Measurements from ENCODE around the gene BABAM2. TPM values are rescaled to one million over a fixed set of nuclear protein-coding genes. Genes with fewer than 3 reads are reported as not detected.

The BABAM2 gene
- total RNA-seq, 1 experiment from 2014 or later, result 58.8 TPM

DNA sequence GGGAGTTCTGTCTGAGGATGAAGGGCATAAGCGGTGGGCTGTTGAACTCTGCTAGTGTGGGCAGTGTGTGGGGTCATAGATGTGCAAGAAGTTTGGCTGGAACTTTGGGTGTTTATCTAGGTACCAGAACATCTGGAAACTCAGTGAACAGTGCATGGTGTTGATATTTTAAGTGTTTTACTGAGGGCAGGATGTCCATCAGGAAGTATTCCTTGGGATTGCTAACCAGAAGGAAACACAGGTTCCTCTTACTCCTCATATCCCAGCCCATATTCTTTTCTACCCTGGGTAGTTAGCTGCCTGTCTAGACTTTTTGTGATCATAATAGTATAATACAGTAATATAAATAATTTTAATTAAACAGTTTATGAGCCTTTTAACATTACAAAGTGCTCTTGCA, 15.5 kb downstream of the BABAM2 start:
- DNase-seq (ENCODE audit: extremely low read depth, low read depth), result no peak

DNA sequence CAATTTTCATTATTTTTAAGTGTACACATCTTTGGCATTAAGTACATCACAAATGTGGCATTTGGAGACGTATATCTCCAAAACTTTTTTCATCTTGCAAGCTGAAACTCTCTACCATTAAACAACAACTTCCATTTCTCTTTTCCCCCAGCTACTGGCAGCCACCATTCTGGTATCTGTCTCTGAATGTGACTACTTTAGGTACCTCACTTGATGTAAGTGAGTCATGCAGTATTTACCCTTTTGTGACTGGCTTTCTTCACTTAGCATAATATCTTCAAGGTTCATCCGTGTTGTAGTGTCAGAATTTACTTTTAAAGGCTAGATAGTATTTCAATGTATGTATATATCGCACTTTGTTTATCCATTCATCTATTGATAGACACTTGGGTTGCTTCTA, 17.0 kb downstream of the BABAM2 start:
- no peak for DNase-seq (ENCODE audit: extremely low read depth, low read depth)

DNA sequence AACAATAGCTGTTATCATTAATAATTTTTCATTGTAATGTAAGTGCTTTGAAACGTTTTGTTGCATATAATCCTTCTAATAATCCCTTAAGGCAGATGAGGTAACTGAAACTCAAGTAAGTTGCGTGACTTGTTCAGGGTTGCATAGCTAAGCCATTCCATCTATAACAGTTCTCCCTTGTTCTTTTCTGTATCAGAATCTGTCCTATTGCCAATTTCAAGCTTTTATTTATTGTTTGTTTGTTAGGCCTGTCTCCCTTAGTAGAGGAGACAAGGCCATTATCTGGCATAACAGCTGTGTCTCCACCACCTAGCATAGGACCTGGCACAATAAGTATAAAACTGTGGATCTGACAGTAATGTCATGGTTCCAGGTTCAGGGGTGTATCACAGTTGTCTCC, 19.4 kb downstream of the BABAM2 start:
- DNase-seq (ENCODE audit: extremely low read depth, low read depth), result no peak

DNA sequence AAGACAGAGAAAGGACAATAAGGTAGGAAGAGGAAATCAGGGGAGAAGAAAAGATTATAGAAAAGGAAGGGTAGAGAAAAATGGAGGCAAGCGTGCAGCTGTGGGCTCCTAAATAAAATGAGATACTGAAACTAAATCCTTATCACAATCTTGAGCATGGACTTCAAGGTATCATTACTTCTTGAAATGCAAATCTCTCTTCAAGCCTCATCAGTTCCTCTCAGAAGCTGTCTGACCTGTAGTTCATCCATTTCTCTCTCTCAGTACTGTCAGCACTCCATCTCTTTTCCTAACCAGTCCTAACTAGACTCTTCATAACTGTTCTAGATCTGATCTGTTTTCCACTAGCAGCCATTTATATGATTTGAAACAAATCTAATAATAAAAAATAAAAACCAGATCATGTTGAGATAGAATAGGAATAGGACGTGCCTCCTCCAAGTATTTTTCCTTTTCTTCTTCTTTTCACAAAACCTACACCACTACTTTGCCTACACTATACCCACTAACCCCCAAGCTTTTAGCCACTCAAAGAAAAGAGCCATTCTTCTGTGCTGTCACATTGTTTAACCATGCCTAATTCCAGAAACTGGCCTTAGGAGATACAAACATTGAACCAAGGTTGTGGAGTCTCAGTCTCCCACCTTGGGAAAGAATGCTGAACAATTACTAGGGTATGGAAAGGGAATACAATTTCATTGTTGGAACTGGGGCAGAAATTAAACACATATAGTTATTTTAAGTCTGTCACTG, 21.1 kb downstream of the BABAM2 start:
- no peak for DNase-seq (ENCODE audit: extremely low read depth, low read depth)

DNA sequence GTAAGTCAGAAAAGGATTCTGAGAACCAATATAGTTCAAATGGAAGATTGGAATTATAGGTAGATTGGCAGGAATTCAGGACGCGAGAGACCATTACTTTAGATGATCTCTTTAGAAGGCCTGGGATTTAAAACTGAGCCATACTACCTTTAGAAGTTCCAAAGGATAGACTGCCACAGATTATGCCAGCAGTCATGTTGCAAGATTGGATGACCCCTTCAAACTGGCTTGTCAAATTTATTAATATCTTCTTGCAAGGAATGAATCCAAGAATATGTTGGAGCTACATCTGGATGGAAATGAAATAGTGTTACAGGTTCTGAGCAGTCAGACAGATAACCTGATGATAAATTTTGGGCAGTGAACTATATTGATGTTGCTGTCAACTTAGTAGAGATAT, 22.0 kb downstream of the BABAM2 start:
- no peak for DNase-seq (ENCODE audit: extremely low read depth, low read depth)

DNA sequence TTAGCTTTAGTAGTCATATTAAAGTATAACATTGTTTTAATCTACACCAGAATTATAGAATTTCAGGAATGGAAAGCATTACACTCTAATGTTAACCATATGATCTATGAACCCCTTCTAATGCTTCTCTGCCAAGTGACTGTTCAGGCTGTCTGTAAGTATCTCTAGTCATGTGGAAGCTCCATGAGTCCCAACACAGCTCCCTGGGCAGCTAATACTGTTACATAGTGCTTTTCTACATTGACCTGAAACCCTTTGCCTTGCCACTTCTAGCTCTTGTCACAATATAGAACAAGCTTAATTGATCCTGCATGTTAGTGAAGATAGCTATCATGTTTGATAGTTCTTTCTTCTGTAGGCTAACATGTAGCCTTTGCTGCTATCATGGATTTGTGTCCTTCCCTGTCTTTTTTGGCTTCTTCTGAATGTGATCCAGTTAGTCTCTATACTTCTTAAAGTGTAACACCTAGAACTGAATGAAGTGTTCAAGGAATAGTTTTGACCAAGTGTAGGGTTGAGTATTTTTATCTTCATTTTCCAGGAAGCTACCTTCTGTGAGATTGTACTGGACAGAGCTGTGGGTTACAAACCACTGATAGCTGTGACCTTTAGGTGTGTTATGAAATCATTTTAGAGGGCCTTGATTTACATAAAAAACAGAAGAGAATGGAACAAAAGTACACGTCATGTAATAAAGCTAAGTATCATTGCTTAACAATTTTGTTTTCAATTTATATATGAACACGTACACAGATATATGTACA, 23.7 kb downstream of the BABAM2 start:
- DNase-seq (ENCODE audit: extremely low read depth, low read depth), result no peak

DNA sequence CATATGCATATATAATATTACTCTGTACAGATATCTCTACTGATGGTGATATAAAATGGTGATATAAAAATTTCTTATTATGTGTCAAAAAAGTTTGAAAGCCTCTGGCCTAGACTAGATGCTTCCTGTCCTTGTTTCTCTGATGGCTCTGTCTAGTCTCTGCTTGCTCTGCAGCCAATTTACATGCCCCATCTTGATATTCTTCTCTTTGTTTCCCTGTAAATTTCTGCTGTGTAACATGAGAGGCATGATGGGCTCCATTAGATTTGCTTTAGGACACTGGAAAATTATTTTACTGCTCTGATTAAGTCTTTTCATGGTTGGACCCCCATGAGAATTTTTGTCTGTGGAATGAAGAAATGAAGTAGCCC, 24.3 kb downstream of the BABAM2 start:
- DNase-seq (ENCODE audit: extremely low read depth, low read depth), result no peak

DNA sequence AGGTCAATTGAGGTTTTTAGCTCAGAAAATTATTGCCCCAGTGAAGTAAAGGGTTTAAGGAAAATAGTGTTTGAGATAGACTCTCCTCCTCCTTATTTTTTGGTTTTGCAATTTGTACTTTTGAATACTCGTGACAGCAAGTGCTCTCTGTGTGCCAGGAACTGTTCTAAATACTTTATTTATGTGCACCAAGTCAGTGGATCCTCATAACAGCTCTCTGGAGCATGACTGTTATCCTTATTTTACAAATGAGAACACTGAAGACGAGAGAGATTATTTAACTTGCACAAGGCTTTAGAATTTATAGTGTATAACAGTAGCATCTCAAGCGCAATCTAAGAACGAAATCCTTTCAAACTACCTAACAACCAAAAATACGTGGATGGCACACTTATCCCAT, 24.7 kb downstream of the BABAM2 start:
- no peak for DNase-seq (ENCODE audit: extremely low read depth, low read depth)

DNA sequence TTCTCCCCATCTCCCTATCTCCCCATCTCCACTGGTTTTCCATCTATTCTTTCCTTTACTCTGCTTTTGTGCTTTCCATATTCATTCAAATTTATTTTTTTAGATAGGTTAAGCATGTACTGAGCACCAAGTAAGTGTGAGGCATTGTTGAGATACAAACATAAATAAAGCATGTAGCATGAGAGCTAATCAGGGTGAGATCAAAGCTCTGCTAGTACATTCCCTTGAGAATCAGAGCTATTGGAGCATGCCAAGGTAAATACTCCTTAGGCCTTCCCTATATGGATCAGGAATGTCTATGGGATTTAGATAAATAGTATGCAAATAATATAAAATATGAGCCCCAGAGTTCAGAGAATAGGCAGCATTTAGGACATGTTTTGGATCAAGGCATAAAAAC, 25.3 kb downstream of the BABAM2 start:
- no peak for DNase-seq (ENCODE audit: extremely low read depth, low read depth)

DNA sequence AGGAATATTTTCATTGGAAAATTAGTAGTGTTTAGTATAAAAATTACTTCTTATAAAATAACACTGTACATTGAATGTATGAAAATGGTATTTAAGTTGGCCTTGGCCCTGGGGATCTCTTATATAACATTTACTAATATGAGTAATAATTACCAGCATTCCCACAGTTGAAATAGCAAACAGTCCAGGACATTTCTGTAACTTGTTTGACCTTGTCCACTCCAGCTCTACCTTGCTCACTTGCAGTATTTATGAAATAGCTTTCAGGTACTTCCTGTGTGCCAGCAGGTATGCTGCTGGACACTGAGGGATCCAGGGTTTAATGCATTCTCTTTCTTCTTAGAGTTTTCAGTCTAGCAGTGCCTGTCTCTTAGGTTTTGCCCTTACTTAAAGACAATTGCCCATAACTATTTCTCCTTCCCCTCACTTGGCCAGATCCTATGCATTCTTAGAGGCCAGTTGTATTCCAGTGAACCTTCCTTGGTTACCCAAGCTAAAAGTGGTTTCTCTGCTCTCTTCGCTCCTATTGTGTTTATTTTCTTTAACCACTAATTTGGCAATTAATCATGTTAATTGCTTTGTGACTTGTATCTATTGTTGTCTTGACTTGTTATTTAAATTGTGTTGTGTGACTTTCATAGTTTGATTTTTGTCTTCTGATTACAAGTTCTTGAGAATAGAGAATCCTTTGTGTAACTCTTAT, 25.9 kb downstream of the BABAM2 start:
- no peak for DNase-seq (ENCODE audit: extremely low read depth, low read depth)

DNA sequence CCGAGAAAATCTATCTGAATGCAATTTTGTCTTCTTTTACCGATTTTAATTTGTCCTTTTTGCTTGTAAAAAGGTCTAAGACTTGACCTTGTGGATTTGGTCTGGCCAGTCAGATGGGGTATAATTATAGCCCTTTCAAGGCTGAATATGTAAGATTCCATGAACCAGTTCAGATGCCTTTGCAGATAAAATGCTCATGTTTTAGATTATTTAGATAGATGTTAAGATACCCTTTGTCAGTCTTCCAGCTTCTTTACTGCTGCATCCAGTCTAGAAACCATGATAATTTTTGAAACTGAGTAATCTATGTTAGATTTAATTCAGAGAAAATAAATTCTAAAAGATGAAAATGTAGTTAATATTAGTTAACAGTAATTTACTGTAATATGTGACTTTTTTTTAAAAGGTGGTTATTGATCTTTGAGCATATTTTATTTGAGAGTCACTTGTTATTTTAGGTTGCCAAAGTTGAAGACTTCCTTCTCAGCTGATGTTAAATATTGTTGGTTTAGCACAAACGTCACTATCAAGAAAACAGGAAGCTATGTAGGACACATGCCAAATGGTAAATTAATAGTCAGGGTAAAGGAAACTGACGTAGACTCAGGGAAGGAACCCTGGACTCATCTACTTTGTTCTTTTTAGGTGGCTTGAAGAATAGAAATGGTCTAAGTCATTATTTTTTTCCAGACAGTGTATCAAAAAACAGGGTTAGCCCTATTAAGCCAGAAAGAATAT, 29.8 kb downstream of the BABAM2 start:
- DNase-seq (ENCODE audit: extremely low read depth, low read depth), result peak; percentile 54

DNA sequence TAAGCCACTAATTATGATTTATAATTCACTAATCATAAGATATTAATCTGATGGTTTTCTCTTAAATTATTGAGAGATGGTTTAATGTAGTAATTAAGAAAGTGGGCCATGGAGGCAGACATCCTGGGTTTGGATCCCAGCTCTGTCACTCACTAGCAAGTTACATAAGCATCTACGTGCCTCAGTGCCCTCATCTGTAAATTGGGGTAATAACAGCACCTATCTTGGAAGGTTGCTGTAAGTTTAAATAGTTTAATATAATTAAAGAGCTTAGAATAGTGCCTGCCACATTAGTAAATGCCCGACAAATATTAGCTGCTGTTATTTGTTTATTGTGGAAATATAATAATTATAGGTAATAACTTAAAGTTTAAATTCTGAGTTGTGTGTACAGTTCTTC, 30.9 kb downstream of the BABAM2 start:
- no peak for DNase-seq (ENCODE audit: extremely low read depth, low read depth)

DNA sequence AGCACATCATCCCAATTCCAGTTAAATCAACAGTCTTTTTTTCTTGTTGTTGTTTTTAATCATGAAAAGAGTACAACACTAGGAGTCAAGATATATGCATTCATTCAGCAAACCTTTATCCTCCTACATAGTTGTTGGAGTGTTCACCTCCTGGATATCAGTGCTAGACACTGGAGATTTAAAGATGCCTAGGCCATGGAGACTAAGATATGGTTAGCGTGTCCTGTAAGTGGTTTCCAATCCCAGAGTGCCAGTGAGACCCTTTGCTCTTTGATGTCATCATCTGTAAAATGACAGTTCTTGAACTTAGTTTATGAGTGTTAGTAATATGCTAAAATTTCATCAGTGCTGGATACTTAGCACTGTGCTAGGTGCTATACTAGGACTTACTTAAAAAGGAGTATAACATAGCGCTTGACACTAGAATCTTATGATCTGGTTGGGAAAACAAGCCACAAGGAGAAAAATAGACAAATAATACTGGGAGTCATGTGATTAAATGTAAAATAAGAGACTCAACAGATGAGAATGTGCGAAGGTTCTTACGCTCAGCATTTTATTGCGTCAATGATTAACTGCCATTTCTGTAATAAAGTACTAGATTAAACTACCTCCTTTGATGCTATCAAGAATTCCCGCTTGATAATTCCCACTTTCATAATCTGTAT, 31.5 kb downstream of the BABAM2 start:
- no peak for DNase-seq (ENCODE audit: extremely low read depth, low read depth)

DNA sequence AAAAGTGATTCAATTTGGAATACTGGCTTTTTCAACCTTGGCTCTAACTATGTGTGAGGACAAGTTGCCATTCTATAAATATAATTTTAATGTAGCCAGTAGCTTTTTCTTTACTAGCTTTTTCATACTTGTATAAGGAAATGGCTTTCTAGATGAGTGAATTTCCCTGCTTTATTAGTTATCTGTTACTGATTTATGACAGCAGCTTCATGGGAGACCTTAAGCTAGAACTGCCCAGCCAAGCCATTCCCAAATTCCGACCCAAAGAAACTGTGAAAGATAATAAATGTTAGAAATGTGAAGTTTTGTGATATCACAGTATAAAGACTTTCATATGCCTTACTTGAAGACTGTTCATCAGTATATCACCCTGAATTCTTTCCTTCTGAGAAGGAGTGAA, 32.3 kb downstream of the BABAM2 start:
- no peak for DNase-seq (ENCODE audit: extremely low read depth, low read depth)

DNA sequence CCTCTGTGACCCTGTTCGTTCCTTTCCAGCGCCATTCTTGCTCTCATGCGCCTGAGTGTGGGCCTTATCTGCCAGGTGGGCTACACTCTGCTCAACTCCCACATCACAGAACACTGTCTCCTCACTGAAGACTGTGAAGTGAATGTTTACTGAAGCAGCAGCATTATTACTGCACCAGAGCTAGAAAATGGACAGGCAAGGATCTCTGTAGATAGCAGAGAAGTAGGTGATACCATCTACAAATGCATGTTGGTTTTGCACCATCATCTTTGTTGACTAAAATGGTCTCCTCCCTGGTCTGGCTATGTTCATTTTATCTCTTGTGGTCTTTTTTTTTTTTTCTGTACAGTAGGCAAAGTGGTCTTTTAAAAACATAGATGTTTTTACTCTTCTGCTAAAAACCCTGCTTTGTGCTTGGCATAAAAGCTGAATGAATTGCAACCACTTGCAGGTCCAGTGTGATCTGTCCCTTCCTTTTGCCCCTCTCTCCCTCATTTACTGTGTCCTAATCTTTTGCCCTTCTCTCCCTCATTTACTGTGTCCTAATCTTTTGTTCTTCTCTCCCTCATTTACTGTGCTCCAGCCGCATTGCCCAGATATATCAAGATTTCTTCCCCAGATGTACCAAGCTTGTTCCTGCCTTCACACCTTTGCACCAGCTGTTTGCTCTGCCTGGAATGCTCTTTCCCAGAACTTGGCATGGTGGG, 35.4 kb downstream of the BABAM2 start:
- no peak for DNase-seq (ENCODE audit: extremely low read depth, low read depth)

DNA sequence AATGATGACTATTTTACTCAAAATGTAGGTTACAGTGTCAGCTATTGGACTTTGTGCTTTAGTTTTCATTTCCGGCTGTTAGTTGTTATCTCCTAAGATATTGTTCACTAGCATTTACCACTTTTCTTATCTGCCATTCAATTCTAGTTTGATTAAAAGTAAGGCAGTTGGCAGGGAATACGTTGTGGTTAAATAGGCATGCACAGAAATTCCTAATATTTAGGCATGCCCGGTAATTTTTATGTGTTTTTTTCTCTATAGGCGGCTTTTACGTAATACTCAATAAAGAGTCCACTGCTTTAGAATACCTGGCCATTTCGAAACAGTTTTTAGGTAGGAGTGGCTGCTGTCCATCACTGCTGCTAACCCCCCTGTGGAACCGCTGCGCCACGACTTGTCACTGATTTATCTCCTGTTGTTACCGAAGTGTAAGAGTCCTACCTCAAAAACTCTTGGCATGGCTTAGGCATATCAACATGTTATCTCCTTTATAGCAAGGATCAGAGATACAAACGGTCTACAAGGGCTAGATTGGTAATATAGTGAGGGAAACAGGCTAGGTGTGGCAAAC, 39.5 kb downstream of the BABAM2 start:
- no peak for DNase-seq (ENCODE audit: extremely low read depth, low read depth)

DNA sequence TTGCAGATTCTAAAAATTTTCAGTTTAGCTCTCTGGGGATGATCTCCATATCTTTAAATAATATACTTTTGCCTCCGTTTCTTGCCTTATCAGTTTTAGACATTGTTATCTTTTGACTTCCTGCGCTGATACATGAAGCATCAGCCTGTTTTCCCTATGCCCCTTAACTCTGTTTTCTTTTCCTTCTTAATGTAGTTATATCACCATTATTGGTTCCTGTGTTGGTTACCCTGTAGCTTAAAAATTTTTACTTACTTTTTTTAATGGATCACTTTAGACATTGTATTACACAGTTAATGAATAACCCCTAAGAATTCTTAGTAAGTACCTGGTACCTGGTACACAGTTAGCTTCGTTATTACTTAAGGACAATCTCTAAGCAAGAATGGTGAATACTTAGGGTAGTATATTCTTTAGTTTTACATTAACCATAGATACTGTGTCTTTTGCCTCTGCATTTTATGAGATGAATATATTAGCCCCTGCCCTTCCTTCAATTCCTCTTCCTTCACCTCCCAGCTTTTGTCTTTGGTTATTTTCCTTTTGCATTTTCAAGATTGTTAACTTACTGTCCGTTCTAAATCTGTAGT, 40.9 kb downstream of the BABAM2 start:
- DNase-seq (ENCODE audit: extremely low read depth, low read depth), result no peak

DNA sequence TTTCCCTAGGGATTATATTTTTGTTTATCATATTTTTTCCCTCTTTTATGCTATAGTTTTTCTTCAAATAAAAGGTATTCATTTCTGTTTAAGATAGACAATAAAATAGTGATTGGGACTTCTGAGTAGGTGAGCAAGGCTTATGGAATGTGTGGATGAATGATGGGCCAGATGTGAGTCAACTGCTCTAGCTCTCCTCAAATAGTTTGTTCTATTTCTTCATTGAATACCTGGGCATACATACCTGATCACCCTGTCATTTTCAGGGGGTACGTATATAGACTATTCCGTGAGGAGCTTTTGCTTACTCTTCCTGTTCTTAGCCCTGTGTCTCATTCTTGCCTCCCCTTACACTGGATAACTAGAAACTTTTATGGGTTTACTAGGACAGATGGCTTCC, 41.9 kb downstream of the BABAM2 start:
- no peak for DNase-seq (ENCODE audit: extremely low read depth, low read depth)

DNA sequence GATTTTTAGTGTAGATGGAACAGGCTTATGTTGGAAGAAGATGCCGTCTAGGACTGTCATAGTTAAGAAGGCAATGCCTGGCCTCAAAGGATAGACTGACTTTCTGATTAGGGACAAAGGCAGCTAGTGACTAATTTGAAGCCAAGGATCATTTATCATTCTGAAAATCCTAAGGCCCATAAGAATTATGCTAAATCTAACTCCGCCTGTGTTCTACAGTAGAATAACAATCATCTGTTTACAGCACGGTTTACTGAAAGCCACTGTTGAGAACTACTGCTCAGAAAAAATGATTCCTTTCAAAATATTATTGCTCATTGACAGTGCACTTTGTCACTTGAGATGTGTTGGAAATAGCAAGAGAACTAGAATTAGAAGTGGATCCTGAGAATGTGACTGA, 44.5 kb downstream of the BABAM2 start:
- DNase-seq (ENCODE audit: extremely low read depth, low read depth), result no peak
